LNCaP clone FGC (cell line): ENCODE data around the gene GTPBP4.
"Not testable (repeated sequence)": the region's sequence is repeated elsewhere in the genome, so short reads cannot be mapped to it uniquely, and the experiment has no call there.

ENCODE experiments used
- DNase-seq: peaks from one replicate; pipeline ENCODE4 v3.0.0-alpha.2; 2011; ENCODE audit warnings: low read depth
- H3K4me3 ChIP-seq: 2 replicates; pipeline ENCODE4 v1.5.1; 2011; ENCODE audit warnings: mild to moderate bottlenecking, low read depth, low read length, control low read depth
- CTCF ChIP-seq: IDR thresholded peaks from 2 replicates; pipeline ENCODE4 v1.5.1; 2012; ENCODE audit warnings: mild to moderate bottlenecking; ENCODE audit not compliant: control insufficient read depth, insufficient read depth; ENCODE audit errors: extremely low read depth

GTPBP4 gene

DNA sequence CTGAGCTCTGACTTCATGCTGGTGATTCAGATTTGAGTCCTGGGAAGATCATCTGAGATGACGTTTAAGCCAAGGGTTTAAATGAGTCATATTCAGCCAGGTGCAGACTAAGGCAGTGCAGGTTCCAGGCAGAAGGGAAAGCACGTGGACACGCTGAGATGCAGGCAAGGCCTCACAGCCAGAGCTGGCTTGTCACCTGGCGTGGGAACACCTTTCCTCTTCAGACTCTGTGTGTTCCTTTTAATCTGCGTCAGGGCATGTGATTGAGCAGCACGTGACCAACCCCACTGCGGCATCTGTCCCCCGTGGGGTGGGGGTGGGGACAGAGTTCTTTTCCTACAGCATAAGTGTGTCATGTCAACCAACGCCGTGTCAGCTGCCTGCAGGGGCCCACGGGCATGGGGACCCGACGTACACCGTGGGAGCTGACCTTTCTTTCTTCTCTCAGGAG, 48.1 kb downstream of the GTPBP4 start:
- DNase-seq: no peak
- no peak overlapping the region for H3K4me3 ChIP-seq
- no peak for TF ChIP-seq CTCF

GRCh38 chr10:1037098-1037497, 48.9 kb downstream of the GTPBP4 start:
- TF ChIP-seq CTCF: no peak
- H3K4me3 ChIP-seq: no peak overlapping the region

DNA sequence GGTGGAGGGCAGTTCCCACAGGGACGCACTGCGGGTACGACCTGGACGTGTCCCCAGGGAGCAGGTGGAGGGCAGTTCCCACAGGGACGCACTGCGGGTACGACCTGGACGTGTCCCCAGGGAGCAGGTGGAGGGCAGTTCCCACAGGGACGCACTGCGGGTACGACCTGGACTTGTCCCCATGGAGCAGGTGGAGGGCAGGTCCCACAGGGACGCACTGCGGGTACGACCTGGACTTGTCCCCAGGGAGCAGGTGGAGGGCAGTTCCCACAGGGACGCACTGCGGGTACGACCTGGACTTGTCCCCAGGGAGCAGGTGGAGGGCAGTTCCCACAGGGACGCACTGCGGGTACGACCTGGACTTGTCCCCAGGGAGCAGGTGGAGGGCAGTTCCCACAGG, 50.5 kb downstream of the GTPBP4 start:
- not testable (repeated sequence) for H3K4me3 ChIP-seq

More at GRCh38 chr10:1037098-1037497, 48.9 kb downstream of the GTPBP4 start:
- no peak for DNase-seq

GRCh38 chr10:1040133-1040532, 51.9 kb downstream of the GTPBP4 start:
- DNase-seq: no peak
- no peak for TF ChIP-seq CTCF
- H3K4me3 ChIP-seq: no peak overlapping the region

More for the DNA sequence above, 50.5 kb downstream of the GTPBP4 start:
- DNase-seq: not testable (repeated sequence)

- no peak for TF ChIP-seq CTCF
- DNase-seq: no peak
- no peak overlapping the region for H3K4me3 ChIP-seq
These were observed 53.3 kb downstream of the GTPBP4 start for GRCh38 chr10:1041514-1041913.

DNA sequence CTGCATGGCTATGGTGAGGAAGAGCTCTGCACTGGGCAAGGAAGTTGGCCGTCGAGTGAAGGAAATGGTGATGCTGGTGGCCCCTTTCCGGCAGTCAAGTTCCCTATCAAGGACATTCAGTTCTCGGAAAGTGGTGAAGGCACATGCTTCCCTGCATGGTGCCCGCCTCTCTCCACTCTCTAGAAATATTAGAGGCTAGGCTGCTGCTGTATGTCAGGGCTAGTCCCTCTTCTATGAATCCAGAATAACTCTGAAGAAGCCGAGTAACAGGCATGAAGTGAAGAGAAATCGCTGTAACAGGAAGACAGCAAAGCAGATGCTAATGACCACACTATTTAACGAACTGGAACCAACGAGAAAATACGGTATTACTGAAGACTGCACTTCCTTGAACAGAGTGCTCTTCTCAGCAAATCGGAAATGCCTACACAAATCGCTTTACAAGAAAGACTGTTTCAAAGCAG, 55.3 kb downstream of the GTPBP4 start:
- TF ChIP-seq CTCF: no peak
- no peak overlapping the region for H3K4me3 ChIP-seq
- no peak for DNase-seq

DNA sequence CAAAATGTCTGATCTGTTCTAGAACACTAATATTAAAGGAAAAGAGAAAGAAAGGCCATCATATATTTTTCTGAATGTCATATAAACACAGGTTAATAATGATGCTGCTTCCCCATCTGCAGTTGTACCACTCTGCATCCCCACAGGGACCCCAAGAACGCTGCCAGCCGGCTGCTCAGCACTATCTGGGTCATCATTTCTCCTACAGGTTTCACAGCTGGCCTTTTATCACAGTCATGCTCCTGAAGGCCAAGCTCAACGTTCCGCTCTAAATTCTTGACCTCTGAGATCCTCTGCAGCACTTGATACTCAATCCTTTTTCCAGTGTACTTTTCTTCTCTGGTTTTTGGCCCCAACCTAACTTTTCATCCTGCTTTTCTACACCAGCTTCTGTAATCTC, 55.9 kb downstream of the GTPBP4 start:
- TF ChIP-seq CTCF: no peak
- no peak for DNase-seq
- no peak overlapping the region for H3K4me3 ChIP-seq
